Measurements from ENCODE around the gene KDM2A.

- TF ChIP-seq, protein P1, sequence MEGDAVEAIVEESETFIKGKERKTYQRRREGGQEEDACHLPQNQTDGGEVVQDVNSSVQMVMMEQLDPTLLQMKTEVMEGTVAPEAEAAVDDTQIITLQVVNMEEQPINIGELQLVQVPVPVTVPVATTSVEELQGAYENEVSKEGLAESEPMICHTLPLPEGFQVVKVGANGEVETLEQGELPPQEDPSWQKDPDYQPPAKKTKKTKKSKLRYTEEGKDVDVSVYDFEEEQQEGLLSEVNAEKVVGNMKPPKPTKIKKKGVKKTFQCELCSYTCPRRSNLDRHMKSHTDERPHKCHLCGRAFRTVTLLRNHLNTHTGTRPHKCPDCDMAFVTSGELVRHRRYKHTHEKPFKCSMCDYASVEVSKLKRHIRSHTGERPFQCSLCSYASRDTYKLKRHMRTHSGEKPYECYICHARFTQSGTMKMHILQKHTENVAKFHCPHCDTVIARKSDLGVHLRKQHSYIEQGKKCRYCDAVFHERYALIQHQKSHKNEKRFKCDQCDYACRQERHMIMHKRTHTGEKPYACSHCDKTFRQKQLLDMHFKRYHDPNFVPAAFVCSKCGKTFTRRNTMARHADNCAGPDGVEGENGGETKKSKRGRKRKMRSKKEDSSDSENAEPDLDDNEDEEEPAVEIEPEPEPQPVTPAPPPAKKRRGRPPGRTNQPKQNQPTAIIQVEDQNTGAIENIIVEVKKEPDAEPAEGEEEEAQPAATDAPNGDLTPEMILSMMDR (IDR thresholded peaks at IDR 0.05 in 4 of 5, conservative IDR thresholded peaks at IDR 0.05 in 1 of 5), result no peak
- no peak for TF ChIP-seq POLR2A (IDR thresholded peaks at IDR 0.05)
Measured at GRCh38 chr11:67287355-67288197, 168.5 kb downstream of the KDM2A start.

Measured in gastrocnemius medialis (tissue), 4 donors.